ENCODE measurements around the gene GMPS. TPM values are rescaled to one million over a fixed set of nuclear protein-coding genes. Genes with fewer than 3 reads are reported as not detected.
"Not testable (repeated sequence)": the region's sequence is repeated elsewhere in the genome, so short reads cannot be mapped to it uniquely, and the experiment has no call there.

GMPS gene
- total RNA-seq, 1 donor from 2014 or later = 28.1 TPM

DNA sequence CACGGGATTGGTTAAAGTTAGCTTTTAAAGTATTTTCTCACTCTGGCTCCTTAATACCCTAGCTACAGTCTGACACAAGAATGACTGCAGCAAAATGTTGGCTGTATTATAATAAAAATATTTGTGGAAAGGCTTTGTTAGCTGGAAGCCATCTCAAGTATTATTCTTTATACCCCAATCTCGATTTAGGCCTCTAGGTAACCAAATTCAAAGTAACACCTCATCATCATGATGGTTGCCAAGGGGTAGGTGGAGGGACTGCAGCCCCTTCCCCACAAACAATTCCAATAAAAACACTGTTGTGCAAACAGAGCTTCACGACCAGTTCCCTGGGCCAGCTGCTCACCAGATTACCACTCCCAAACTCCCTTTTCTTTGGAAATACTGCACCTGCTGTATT lies 759 bp upstream of the GMPS start:
- DNase-seq (ENCODE audit: missing footprints) (no peak), ATAC-seq (no peak)
- intact Hi-C loops (cut with DNase I) = loop anchor here (1.0 to 10.0 kb wide), 4 partner anchors 15 to 485 kb away; partner anchors contain the start of genes C3orf33 and SLC33A1

DNA sequence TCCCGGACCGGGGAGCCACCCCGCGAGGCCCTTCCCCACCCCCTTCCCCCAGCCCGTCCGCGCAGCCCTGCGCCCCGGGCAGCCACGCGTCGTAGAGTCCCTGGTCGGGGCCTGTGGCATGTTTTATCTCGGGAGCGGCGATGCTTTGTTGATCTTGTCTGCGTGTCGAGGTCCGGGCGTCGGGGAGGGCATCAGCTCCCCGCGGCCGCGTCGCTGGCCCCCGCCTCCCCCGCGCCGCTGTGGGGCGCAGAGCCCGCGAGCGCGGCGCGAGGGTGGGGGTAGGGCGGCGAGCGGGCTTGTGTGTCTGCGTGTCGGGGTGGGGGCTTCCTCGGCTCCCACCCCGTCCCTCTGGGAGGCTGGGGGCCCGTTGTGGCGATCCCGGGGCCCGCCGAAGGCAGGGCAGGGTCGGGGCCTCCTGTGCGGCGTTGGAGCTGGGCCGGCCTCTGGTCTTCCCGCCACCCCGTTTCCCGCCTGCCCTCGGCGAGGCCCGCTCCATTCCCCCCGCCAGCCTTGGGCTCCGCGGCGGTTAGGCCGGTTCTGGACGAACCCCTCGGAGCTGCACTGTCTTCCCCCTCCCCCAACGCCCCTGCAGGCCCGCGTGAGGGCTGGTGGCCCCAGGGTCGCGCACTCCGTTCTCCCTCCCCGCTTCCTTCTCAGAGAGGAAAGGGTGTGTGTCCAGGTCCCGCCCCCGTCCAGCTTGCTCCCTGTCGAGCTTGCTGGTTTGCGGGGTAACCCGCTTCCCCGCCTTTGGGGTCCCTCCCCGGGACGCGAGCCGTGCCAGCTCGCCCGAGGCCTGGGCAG lies 695 bp downstream of the GMPS start:
- DNase-seq (ENCODE audit: missing footprints) (peak; percentile 85), ATAC-seq (peak; percentile 38)
- intact Hi-C loops (cut with DNase I) = loop anchor here (1.0 to 10.0 kb wide), 4 partner anchors 17 to 486 kb away; partner anchors contain the start of genes C3orf33 and SLC33A1

DNA sequence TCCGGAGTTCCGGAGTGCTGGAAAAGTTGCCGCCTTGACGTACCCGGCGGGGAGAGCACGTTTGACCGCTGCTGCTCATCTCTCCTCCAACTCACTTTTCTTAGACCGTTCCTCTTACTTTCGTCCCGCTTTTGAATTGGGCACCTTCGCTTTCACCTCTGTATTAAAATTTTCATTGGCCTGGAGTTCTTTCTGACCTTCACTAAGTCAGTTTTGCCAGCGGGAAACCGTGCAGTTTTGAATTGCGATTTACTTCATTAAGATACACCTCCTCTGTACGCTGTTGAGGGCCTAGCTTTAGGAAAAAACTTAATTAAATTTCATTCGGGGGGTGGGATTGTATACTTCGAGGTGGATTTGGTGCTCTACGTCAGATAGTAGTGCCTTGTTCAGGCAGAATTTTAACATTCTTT lies 1.3 kb downstream of the GMPS start:
- ATAC-seq (no peak), DNase-seq (ENCODE audit: missing footprints) (no peak)
- intact Hi-C loops (cut with DNase I) = loop anchor here (5.0 to 10.0 kb wide), 3 partner anchors 64 to 487 kb away; partner anchors contain the start of gene C3orf33

DNA sequence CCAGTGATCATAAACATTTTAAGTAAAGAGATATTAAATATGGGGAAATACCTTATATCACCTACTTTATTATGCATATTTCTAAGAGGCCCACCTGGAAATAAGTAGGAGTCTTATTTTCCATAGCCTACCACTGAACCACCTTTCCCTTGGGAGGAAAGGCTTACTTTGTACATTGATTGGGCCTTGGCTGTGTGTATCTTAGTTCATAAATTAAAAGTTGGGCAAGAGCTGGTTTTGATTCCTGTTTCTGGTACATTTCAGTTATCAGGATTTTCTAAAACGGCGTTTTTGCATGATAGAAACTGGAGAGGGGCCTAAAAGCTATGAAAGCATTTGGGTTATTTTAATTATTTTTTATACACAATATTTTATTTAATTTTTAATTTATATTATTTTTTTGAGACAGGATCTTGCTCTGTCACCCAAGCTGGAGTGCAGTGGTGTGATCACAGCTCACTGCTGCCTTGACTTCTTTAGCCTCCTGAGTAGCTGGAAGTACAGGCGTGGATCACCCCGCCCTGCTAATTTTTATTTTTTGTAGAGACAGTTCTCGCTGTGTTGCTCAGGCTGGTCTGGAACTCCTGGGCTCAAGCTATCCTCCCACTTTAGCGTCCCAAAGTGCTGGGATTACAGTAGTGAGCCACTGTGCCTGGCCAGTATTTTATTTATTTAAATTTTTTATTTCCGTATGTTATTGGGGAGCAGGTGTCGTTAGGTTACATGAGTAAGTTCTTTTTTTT lies 2.6 kb downstream of the GMPS start:
- no peak for ATAC-seq
- no peak for DNase-seq (ENCODE audit: missing footprints)
- intact Hi-C loops (cut with DNase I) = loop anchor here (5.0 to 10.0 kb wide), 3 partner anchors 66 to 488 kb away; partner anchors contain the start of gene C3orf33

DNA sequence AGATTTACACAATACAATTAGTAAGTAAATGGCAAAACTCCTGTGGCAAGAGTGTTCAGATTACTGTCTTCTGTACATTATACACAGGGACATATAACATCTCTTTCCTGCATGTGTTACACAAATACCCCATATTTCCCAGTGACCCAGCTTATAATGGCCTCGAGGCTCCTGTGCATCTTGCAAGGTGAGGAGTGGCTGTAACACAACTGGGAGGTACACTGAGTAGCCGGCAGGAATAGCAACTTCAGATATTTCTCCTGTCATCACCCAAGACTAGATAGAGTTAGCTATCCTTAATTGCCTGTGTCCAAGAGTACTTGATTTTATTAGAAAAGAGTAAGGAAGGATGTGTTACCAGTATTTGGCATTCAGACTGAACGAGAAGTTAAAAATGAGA lies 5.6 kb downstream of the GMPS start:
- DNase-seq (ENCODE audit: missing footprints) = no peak
- intact Hi-C loops (cut with DNase I) = loop anchor here (10.0 kb wide), 2 partner anchors 111 to 491 kb away; no protein-coding TSS in a partner anchor
- ATAC-seq = no peak

DNA sequence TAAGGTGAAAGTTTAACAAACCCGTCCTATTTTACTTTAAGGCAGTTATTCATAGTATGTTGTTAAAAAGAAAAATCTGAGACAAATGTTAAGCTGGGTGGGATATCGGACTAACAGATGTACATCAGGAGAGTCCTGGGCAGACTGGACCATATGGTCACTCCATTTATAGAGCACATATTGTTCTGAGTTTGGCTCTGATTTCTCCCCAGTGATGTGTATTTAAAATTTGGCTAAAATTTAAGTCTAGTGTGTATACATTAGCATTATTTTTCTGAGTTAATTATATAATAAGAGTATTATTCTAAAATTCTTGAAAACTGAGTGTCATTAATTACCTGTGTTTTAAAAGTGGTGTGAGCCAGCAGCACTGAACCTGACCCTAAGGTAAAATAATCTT lies 6.1 kb downstream of the GMPS start:
- ATAC-seq (no peak), DNase-seq (ENCODE audit: missing footprints) (no peak)
- intact Hi-C loops (cut with DNase I) = loop anchor here (10.0 kb wide), 2 partner anchors 112 to 492 kb away; no protein-coding TSS in a partner anchor

DNA sequence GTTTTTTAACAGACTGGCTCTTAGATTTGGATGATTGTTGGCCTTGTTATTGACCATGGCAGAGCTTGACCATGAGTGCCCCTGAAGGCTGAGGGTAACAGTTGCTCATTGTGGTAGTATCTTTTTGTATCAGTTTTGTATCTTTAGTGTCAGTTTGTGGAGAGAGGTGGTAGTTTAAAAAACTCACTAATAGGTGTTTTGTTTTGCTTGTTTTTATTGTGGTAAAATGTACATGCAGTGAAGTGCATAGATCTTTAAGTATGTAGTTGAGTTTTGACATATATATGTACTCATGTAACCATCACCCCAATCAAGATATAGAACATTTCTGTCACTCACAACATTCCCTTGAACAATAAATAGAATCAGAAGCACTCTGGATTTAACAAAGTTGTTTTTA lies 9.8 kb downstream of the GMPS start:
- ATAC-seq = no peak
- intact Hi-C loops (cut with DNase I) = no loop called here

DNA sequence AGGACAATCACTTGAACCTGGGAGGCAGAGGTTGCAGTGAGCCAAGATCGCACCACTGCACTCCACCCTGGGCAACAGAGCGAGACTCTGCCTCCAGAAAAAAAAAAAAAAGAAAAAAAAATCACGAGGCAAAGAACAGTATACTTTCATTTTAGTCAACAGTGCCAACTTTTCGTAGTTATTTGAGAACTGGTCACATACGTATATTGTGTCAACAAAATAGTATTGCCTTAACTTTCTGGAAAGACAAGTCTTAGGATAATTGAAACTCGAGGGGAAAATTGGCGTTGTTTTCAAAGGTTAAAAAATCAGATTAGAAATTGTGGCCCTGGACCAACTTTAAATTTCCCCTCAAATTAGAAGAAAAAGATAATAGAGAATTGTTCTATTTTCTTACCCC lies 13.8 kb downstream of the GMPS start:
- intact Hi-C loops (cut with DNase I) = no loop called here
- DNase-seq (ENCODE audit: missing footprints) = no peak
- no peak for ATAC-seq

More for the DNA sequence above, 9.8 kb downstream of the GMPS start:
- DNase-seq (ENCODE audit: missing footprints) = no peak

DNA sequence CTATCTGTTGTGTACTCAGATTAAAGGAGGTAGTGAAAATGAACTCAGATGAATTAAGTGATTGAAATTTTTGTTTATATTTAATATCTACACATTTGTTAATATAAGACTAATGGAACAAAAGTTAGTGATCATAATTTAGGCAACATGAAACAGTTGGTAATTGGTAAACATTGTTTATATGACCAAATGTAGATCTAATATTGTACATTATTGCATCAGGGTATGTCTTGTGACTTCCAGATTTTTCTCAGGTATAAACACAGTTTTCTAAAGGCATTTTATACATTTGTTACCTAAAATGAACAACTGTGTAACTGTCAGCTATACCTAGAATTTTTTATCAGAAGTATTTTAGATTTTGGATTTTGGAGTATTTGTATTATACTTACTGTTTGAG lies 14.8 kb downstream of the GMPS start:
- intact Hi-C loops (cut with DNase I) = no loop called here
- ATAC-seq = no peak
- no peak for DNase-seq (ENCODE audit: missing footprints)

DNA sequence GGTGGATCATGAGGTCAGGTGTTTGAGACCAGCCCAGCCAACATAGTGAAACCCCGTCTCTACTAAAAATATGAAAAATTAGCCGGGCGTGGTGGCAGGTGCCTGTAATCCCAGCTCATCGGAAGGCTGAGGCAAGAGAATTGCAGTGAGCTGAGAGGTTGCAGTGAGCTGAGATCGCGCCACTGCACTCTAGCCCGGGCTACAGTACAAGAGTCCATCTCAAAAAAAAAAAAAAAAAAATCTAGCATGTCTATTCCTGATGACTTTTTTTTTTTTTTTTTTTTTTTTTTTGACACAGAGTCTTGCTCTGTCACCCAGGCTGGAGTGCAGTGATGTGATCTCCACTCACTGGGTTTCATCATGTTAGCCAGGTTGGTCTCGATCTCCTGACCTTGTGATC lies 15.9 kb downstream of the GMPS start:
- intact Hi-C loops (cut with DNase I); DNase-seq (ENCODE audit: missing footprints); ATAC-seq: not testable (repeated sequence)

DNA sequence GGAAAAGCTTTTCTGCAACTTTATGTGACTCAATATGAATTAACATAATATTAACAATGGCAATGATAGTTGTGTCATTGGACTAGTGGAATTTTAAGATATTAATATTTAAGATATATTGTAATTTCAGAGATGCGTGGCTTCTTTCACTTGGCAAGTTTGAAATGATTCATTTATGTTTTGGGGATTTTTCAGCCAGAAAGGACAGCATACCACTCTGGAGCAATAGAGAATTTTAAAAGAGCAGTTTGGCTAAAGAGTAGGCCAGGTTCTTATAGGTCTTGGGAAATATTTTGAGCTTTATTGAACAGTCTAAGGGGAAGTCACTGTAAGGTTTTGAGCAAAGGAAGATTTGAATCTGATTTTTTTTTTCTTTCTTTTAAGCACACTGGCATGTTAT lies 16.5 kb downstream of the GMPS start:
- intact Hi-C loops (cut with DNase I) = no loop called here
- DNase-seq (ENCODE audit: missing footprints) (no peak), ATAC-seq (no peak)

DNA sequence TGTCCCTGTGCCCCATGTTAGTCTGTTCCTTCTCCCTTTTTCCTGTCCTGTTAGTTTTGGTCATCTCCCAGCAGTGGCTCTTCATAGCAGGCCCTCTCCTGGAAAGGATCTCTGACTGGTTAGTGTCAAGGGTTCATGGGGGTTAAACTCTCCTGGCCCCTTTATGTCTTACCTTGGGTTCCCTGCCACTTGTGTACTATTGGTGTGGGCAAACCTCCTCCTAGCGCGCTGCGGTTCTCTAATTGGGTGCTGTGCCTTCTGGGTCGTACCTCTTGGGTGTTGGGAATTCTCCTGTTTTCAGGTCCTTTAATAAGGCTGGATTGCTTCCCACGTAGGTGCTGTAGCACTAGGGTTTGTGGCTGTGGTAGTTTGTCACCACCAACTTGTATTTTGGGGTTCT lies 18.8 kb downstream of the GMPS start:
- DNase-seq (ENCODE audit: missing footprints) (no peak), ATAC-seq (no peak)
- intact Hi-C loops (cut with DNase I) = no loop called here

DNA sequence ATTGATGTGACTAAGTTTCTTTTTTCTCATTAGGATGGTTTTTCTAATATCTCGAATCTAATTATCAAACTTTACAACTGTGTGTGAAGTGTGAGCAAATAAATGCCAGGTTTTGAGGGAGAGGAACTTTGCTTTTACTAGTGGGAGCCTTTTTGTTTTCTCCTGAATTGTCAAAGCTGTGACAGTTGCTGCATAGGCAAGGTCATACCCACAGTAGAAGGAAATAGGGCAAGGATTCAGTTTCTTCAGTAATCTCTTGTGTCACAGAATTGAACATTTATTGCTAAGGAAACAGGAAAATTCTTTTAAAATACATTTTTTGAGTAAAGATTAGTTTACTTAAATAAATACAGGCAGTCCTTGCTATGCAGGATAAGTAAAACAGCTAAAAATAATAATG lies 19.5 kb downstream of the GMPS start:
- ATAC-seq = no peak
- intact Hi-C loops (cut with DNase I) = no loop called here
- DNase-seq (ENCODE audit: missing footprints) = no peak

DNA sequence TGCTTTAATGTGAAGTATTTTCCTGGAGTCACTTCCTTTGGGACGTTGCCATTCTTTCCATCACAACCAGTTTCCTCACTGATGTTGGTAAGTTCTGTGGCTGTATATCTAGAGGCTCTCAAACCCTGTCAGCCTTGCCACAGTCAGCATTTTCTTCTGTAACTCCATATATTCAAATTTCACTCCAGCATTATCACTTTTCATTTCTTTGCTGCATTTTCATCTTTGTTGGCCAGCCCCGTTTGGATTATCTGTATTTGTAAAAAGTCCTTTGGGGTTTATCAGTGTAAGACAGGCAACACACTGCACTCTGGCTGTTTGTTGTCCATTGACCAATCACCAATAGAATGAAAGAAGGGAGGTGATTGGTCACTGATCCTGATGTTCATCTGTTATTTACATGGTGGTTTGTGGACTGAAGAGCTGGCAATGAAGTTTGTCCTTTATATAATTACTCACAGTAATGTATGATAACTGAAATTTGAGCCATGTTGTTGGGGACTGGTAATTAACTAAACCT lies 20.3 kb downstream of the GMPS start:
- no peak for DNase-seq (ENCODE audit: missing footprints)
- intact Hi-C loops (cut with DNase I) = no loop called here
- no peak for ATAC-seq

DNA sequence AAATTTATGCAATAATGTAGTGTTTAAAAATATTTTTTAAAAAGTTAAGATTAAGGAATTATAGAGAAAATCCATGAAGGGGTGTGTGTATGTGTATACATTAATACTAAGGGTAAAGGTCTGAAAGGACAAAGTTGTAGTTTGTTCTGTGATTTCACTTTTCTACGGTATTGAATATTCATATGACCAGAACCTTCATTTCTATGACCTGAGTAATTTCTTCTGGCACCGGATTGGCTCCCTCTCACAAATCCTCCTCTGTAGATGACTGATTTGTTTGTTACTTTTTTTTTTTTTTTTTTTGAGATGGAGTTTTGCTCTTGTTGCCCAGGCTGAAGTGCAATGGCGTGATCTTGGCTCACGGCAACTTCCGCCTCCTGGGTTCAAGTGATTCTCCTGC lies 20.9 kb downstream of the GMPS start:
- intact Hi-C loops (cut with DNase I) = no loop called here
- no peak for DNase-seq (ENCODE audit: missing footprints)
- ATAC-seq = no peak

DNA sequence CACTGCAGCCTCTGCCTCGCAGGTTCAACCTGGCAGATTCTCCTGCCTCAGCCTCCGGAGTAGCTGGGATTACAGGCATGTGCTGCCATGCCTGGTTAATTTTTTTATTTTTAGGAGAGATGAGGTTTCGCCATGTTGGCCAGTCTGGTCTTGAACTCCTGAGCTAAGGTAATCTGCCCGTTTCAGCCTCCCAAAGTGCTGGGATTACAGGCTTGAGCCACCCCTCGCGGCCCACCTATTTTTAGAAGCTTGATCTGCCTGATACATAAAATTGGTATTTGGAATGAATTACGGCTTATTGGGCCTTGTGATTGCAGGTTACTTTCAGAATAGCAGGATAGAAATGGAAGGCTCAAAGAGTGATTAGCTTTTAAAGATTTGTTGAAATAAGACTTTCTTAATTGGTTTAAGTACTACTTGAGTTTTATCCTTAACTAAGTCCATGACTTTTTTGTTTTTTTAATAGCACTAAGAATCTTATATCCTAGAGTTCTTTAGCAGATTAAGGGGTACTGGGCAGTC lies 25.0 kb downstream of the GMPS start:
- ATAC-seq (no peak), DNase-seq (ENCODE audit: missing footprints) (no peak)
- intact Hi-C loops (cut with DNase I) = no loop called here

DNA sequence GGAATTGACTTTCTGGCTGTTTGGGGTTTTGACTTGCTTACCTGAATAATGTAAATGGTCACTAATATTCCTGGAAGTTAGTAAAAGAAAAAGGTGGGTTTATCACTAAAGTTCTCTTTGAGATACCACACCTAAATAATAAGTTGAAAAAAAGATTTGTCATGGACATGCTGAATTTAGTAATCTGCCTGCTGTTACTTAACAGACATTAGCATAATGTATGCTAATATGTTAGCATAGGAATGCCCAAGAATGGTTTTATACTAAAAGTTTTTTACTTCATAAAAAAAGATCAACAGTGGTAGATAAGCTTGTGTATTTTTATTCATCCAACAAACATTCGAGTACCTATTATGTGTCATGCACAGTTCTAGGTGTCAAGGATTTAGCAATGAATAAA lies 36.5 kb downstream of the GMPS start:
- DNase-seq (ENCODE audit: missing footprints) (no peak), ATAC-seq (no peak)
- intact Hi-C loops (cut with DNase I) = no loop called here

DNA sequence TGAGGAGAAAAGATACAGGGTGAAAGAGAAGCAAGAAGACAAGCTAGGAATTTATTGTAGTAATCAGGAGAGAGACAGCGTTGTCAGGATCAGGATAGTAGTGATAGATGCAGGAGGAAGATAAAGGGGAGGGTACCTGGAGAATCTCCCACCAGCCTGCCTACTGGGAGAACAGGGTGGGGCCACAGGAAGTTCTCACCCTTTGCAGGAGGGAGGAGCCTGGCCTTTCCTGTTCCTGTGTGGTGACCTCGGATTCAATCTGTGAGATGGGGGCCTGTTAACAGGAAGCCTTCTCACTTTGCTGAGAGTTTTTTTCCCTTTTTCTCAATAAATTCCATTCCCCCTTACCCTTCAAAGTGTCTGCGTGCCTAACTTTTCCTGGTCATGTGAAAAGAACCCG lies 37.6 kb downstream of the GMPS start:
- DNase-seq (ENCODE audit: missing footprints) = no peak
- intact Hi-C loops (cut with DNase I) = no loop called here
- ATAC-seq = no peak

DNA sequence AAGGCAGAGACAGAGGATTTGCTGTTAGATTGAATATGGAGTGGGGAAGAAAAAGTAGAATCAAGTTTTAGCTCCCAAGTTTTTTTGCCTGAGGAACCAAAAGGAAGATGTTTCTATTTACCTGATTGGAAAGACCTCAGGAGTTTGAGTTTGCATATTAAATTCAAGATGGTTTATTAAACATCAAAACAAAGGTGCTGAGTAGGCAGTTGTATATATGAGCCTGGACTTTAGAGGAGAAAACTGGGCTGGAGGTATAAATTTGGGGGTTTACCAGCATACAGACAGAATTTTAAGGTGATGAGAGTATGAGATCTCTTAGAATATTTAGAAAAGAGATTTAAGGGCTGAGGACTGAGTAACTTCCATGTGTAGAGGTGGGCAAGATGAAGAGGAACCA lies 38.2 kb downstream of the GMPS start:
- DNase-seq (ENCODE audit: missing footprints) (no peak), ATAC-seq (no peak)
- intact Hi-C loops (cut with DNase I) = no loop called here
